ENCODE data around the gene HSD17B8. TPM values are rescaled to one million over a fixed set of nuclear protein-coding genes. Genes with fewer than 3 reads are reported as not detected.

Gene HSD17B8
- total and polyA plus RNA-seq, 2 donors (not counting 1 experiment from before 2014, with no cell fraction given), result 10.8 to 25.5 TPM

GRCh38 chr6:33211666-33212422 lies 7.4 kb downstream of the HSD17B8 start:
- H3K4me3 ChIP-seq (ENCODE audit: control extremely low read depth in 1 of 5, extremely low read depth in 1 of 5, insufficient read depth in 1 of 5, low read depth in 2 of 5, low read length in 4 of 5), result no peak overlapping the region
- peaks cover 26 to 32% of the 10 kb centered on the region in 2 donors for H3K4me1 ChIP-seq (ENCODE audit: control insufficient read depth in 2 of 2, insufficient read depth in 2 of 2, low read length in 2 of 2)
- peaks cover 12% of the 10 kb centered on the region for H3K79me2 ChIP-seq (ENCODE audit: control insufficient read depth, insufficient read depth, low read length)
- no peak overlapping the region for H3K27ac ChIP-seq (ENCODE audit: low read length in 2 of 2)
- H2AFZ ChIP-seq (ENCODE audit: insufficient read depth, low read depth, low read length, poor library complexity, severe bottlenecking), result no peak overlapping the region
- Mint-ChIP-seq H3K4me1 (peaks cover 30% of the 10 kb centered on the region), H3K4me3 (no peak overlapping the region), H3K27me3 (peaks cover 27% of the 10 kb centered on the region), H3K9me3 (ENCODE audit: insufficient read depth) (no peaks in the 10 kb centered on the region), H3K27ac (no peak overlapping the region)
- TF ChIP-seq, protein P1, sequence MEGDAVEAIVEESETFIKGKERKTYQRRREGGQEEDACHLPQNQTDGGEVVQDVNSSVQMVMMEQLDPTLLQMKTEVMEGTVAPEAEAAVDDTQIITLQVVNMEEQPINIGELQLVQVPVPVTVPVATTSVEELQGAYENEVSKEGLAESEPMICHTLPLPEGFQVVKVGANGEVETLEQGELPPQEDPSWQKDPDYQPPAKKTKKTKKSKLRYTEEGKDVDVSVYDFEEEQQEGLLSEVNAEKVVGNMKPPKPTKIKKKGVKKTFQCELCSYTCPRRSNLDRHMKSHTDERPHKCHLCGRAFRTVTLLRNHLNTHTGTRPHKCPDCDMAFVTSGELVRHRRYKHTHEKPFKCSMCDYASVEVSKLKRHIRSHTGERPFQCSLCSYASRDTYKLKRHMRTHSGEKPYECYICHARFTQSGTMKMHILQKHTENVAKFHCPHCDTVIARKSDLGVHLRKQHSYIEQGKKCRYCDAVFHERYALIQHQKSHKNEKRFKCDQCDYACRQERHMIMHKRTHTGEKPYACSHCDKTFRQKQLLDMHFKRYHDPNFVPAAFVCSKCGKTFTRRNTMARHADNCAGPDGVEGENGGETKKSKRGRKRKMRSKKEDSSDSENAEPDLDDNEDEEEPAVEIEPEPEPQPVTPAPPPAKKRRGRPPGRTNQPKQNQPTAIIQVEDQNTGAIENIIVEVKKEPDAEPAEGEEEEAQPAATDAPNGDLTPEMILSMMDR (IDR thresholded peaks at IDR 0.05), result no peak
- TF ChIP-seq EZH2 (IDR thresholded peaks at IDR 0.05; ENCODE audit: borderline replicate concordance, insufficient read depth, low read depth, low read length, poor library complexity, severe bottlenecking), result no peak
- 91% methylated on average over 9 of the region's 18 CpGs for WGBS (ENCODE audit: insufficient coverage)
- H3K9ac ChIP-seq (ENCODE audit: low read length), result no peak overlapping the region
- intact Hi-C loops (cut with micrococcal nuclease), result no loop called here
- H3K9me3 ChIP-seq (ENCODE audit: control extremely low read depth in 1 of 3, control insufficient read depth in 2 of 3, insufficient read depth in 1 of 3, low read length in 2 of 3), result peaks cover 0 to 8% (median 0%) of the 10 kb centered on the region in 3 donors
- H3K27me3 ChIP-seq (replicated peaks in 1 of 4; ENCODE audit: control extremely low read depth in 1 of 4, control insufficient read depth in 3 of 4, insufficient read depth in 4 of 4, low read length in 3 of 4), result peaks cover 0 to 32% (median 11%) of the 10 kb centered on the region in 4 experiments
- H3K4me2 ChIP-seq (replicated peaks; ENCODE audit: low read depth, low read length, poor library complexity, severe bottlenecking), result no peak overlapping the region
- no peaks in the 10 kb centered on the region for H4K20me1 ChIP-seq (ENCODE audit: control insufficient read depth, insufficient read depth, low read length, poor library complexity, severe bottlenecking)
- ChIA-PET CTCF (no interaction called here), POLR2A (no interaction called here)
- H3K36me3 ChIP-seq (replicated peaks in 1 of 2; ENCODE audit: control extremely low read depth in 1 of 2, control insufficient read depth in 1 of 2, extremely low read depth in 1 of 2, insufficient read depth in 2 of 2, low read length in 1 of 2), result peaks cover 0 to 20% of the 10 kb centered on the region in 2 experiments
- ATAC-seq (ENCODE audit: low read depth) (no peak), DNase-seq (no peak)

DNA sequence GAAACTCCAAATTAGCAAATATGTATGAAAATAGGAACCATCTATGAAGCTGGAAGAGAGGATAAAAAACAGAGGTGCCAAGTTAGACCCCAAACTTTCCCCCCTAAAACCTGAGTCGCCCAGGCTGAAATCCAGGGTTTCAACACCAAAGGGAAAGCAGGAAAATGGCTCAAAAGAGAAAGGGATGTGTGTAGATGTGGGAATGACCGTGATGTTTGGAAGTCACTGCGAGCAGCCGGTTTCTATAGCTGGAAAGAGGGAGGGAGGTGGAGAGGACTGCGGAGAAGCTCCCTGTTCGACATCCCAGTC lies 8.4 kb downstream of the HSD17B8 start:
- Histone ChIP-seq H3K36me3 (replicated peaks in 1 of 2; ENCODE audit: control extremely low read depth in 1 of 2, control insufficient read depth in 1 of 2, extremely low read depth in 1 of 2, insufficient read depth in 2 of 2, low read length in 1 of 2) (peaks cover 0 to 20% of the 10 kb centered on the region in 2 experiments), H3K4me3 (ENCODE audit: control extremely low read depth in 1 of 5, extremely low read depth in 1 of 5, insufficient read depth in 1 of 5, low read depth in 2 of 5, low read length in 4 of 5) (peak overlapping the region in 2 of 5 experiments; percentile 23 to 25), H3K27me3 (replicated peaks in 1 of 4; ENCODE audit: control extremely low read depth in 1 of 4, control insufficient read depth in 3 of 4, insufficient read depth in 4 of 4, low read length in 3 of 4) (peaks cover 0 to 33% (median 11%) of the 10 kb centered on the region in 4 experiments), H4K20me1 (ENCODE audit: control insufficient read depth, insufficient read depth, low read length, poor library complexity, severe bottlenecking) (no peaks in the 10 kb centered on the region), H2AFZ (ENCODE audit: insufficient read depth, low read depth, low read length, poor library complexity, severe bottlenecking) (no peak overlapping the region), H3K9ac (ENCODE audit: low read length) (peak overlapping the region; percentile 45), H3K4me1 (ENCODE audit: control insufficient read depth in 2 of 2, insufficient read depth in 2 of 2, low read length in 2 of 2) (peaks cover 20 to 25% of the 10 kb centered on the region in 2 donors), H3K27ac (ENCODE audit: low read length in 2 of 2) (no peak overlapping the region), H3K9me3 (ENCODE audit: control extremely low read depth in 1 of 3, control insufficient read depth in 2 of 3, insufficient read depth in 1 of 3, low read length in 2 of 3) (peaks cover 0 to 8% (median 0%) of the 10 kb centered on the region in 3 donors), H3K79me2 (ENCODE audit: control insufficient read depth, insufficient read depth, low read length) (peaks cover 12% of the 10 kb centered on the region), H3K4me2 (replicated peaks; ENCODE audit: low read depth, low read length, poor library complexity, severe bottlenecking) (peak overlapping the region; percentile 70)
- peaks cover 28% of the 10 kb centered on the region for H3K4me1 Mint-ChIP-seq
- no peak for DNase-seq
- intact Hi-C loops (cut with micrococcal nuclease), result no loop called here
- ChIA-PET POLR2A (no interaction called here), CTCF (no interaction called here)
- ATAC-seq (ENCODE audit: low read depth), result no peak
- peak overlapping the region; percentile 78 for H3K4me3 Mint-ChIP-seq
- no peak for TF ChIP-seq EZH2 (IDR thresholded peaks at IDR 0.05; ENCODE audit: borderline replicate concordance, insufficient read depth, low read depth, low read length, poor library complexity, severe bottlenecking)
- TF ChIP-seq, protein P1 (IDR thresholded peaks at IDR 0.05), result no peak
- no peaks in the 10 kb centered on the region for H3K9me3 Mint-ChIP-seq (ENCODE audit: insufficient read depth)
- peaks cover 35% of the 10 kb centered on the region for H3K27me3 Mint-ChIP-seq
- peak overlapping the region; percentile 46 for H3K27ac Mint-ChIP-seq
- WGBS (ENCODE audit: insufficient coverage), result 15% methylated on average over 5 of the region's 6 CpGs

Data from B cell (primary cell).